NCI-H146 (cell line): ENCODE data around the gene TSPAN9.
A peak's percentile ranks its signal among the peaks of the same experiment; 100 is the strongest.

Experiments used
- DNase-seq: peaks from one replicate; lab custom pipeline; 2025; lab: John Stamatoyannopoulos, UW

TSPAN9 gene

GRCh38 chr12:3275171-3276041 lies 198.2 kb downstream of the TSPAN9 start:
- DNase-seq, result peak; percentile 56

DNA sequence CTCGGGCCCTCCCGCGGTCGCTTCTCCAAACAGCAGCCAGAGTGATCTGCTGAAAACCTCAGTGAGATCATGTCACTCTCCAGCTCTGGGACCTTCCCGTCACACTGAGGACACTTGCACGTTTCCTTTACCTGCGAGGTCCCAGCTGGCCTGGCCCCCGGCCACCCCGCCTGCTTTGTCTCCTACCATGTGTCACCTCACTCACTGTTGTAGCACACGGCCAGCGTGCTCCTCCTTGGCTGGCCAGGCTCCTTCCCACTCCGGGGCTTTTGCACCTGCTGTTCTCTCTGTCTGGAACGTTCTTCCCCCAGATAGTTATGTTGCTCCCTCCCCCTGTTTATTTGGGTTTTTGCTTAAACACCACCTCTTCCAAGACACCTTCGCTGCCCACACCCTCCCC lies 199.0 kb downstream of the TSPAN9 start:
- no peak for DNase-seq

DNA sequence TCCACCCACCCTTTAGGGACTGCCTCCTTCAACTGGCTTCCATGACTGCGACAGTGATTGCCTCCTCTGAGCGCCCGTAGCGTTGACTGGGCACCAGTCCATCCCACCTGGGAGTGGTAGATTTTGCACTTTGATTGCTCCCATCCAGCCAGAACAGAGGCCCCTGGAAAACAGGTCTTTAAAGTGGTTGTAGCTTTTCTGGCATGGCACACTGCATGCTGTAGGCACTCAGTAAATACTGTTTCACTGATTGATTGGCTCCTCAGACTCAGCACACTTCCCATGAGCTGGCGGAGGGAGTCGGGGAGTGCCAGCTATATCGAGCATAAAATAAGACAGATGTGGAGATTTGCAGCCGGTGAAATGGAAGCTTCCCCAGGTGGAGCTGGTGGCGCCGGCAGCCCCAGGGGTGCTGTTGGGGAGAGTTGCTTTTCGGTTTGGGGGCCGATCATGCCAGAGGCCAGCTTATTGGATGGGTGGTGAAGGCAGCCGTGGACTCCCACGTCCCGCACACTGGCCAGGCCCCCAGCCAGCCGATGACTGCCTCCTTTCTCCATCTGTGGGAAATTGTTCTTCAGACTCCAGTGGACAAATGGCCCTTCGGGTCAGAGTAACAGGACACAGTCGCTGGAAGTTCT lies 200.2 kb downstream of the TSPAN9 start:
- no peak for DNase-seq

- no peak for DNase-seq
These were observed 201.7 kb downstream of the TSPAN9 start for GRCh38 chr12:3278681-3279414.

- no peak for DNase-seq
These were observed 202.2 kb downstream of the TSPAN9 start for GRCh38 chr12:3279415-3279780.

DNA sequence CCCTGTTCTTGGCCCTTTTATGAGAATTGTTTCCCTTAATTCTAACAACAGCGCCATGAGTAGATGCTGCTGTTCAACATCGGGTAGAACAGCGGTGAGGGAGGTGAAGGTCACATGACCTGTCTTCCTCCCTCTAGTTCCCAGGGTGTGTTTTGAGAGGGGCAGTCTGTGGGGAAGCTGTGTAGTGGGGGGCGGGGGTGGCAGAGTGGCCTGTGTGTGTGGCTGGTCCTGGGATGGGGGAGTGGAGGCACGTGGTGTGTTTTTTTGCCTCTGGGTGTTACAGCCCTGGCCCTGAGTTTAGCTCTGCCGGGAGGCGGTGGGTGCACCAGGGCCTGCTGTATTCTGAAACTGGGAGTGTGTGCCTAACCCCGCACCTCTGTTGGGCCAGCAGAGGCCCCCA lies 202.7 kb downstream of the TSPAN9 start:
- DNase-seq, result no peak

DNA sequence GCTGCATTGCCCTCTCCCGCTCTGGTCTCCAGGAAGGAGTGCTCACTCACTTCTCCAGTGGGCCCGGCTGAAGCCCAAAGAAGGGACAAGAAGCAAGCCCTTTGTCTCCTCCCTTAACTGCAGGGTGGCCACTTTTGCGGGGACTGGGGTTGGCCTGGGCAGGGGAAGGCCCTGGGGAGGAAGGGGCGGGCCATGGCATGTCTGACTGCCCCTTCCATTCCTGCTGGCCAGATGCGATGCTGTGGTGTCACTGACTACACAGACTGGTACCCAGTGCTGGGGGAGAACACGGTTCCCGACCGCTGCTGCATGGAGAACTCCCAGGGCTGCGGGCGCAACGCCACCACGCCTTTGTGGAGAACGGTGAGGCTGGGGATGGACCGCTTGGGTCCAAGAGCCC lies 203.8 kb downstream of the TSPAN9 start:
- no peak for DNase-seq

DNA sequence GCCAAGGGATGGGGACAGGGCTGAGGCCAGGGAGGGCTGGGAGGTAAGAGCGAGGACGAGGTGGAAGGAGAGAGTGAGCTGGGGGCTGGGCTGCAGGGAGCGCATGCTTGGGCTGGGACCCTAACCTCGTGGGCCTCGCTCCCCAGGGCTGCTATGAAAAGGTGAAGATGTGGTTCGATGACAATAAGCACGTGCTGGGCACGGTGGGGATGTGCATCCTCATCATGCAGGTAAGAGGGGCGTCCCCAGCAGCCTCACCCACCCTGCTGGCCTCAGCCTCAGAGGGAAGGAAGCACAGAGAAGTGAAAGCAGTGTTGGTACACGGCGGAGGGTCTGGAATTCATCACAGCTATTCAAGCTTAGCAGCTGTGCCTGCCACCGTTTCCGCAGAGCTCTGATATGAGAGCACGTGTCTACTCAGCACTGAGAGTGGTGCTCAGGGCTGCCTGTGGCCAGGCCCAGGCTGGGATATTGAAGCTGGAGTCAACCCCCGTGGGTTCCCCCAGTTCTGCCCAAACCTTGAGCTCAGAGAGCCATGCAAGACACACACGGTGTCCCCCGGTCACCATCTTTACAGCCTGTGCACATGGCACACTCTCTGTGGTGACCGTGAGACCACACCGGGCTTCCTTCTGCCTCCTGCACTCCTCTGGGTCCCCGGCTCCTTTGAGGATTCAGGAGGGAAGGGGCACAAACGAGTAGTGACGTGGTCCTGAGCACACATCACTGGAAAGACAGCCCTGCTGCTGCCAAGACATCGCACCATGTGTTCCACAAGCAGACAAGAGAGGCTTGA lies 204.6 kb downstream of the TSPAN9 start:
- DNase-seq, result no peak

DNA sequence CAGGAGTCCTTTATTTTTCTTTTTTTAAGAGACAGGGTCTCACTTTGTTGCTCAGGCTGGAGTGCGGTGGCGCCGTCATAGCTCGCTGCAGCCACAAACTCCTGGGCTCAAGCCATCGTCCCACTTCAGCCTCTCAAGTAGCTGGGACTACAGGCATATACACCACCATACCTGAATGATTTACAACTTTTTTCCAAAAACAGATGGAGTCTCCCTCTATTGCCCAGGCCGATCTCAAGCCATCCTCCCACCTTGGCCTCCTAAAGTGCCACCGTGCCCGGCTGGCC lies 205.1 kb downstream of the TSPAN9 start:
- no peak for DNase-seq

DNA sequence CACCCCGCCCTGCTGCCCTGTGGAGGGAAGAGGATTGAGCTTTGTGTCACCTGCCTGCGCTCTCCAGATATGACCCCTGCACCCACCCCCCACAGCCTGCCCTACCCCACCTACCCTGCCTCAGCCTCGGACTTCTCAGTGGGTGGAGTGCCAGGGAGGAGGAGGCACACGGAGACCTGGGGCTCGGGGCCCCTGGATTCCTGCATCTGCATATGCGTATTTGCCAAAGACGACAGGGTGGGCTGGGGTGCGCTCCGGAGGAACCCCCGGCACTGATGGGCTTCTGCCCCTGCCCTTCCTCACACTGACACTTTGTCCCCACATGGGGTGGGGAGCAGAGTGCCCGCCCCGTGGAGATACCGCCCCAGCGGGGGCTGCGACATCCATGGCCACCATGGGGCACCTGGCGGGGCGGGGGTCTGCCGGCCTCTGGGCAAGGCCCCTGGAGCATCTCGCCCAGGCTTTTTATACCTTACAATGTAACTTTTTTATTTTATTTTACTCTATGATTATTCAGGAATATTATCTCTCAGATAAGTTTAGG lies 206.0 kb downstream of the TSPAN9 start:
- no peak for DNase-seq

DNA sequence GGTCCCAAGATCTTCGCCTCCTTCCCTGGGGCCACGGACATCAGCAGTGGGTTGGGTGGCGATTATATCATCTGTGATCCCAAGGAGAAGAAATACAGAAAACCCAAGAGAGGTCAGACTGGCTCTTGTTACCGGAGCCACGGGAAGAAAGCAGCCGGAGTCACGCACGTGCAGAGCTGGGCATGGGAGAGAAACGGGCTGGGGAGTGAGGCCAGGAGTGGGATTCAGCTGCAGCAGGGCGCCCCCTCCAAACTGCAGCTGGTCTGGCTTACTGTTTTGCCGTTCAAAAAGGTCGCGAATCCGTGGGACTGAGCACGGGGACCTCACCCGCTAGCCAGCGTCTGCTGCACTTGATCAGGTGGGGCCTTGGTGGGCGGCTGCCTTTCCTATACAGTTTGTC lies 207.2 kb downstream of the TSPAN9 start:
- no peak for DNase-seq

DNA sequence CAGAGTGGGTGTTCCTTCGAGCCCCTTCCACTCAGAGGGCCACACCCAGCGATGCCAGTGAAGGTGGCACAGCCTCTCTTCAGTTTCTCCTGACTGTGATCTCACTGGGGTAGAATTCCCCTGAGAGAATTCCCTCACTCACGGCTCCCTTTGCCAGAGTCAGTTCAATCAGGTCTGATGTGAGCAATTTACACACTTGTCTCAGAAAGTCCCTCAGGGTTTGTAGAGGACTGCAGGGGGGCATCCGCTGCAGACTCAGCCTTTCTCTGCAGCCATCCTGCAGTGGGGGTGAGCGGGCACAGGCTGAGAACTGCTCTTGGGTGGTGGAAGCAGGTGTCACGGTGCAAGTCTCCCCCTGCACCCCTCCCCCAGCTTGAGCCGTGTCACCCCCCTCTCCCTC lies 208.4 kb downstream of the TSPAN9 start:
- no peak for DNase-seq

GRCh38 chr12:3288690-3289089 lies 211.5 kb downstream of the TSPAN9 start:
- DNase-seq, result peak; percentile 81

DNA sequence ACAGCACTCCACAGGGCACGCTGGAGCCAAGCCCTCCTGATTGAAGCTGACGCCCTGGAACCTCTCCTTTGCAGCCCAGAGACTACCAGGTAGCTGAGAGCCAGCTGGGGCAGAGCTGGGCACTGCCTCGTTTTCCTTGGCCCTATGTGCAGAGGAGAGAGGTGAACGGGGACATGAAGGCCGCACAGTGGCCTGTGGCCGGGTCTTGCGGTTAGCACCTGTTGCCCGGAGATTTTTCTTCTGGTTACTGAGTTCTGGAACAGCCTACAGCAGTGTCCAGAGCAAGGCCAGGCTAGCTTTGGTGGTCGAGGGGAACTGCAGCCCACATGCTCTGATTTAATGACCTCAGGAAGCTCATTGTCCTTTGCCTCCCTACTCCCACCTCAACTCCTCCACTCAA lies 212.5 kb downstream of the TSPAN9 start:
- no peak for DNase-seq

DNA sequence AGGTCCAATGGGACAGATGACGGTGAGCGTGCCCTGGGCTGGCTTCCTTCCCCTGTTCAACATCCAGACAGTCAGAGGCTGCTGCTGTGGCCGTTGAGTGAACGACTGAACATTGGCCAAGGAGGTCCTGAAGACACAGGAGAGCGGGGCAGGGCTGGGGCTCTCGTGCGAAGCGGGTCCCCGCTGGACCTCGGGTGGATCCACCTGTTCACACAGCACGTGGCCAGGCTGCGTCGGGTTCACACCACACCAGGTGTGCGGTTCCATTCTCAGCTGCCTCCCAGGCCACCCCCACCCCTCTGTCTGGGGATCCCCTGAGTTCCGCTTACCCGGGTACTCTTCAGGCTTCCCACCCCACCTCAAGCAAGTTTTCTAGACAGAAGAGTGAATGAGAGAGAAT lies 214.8 kb downstream of the TSPAN9 start:
- DNase-seq, result no peak

DNA sequence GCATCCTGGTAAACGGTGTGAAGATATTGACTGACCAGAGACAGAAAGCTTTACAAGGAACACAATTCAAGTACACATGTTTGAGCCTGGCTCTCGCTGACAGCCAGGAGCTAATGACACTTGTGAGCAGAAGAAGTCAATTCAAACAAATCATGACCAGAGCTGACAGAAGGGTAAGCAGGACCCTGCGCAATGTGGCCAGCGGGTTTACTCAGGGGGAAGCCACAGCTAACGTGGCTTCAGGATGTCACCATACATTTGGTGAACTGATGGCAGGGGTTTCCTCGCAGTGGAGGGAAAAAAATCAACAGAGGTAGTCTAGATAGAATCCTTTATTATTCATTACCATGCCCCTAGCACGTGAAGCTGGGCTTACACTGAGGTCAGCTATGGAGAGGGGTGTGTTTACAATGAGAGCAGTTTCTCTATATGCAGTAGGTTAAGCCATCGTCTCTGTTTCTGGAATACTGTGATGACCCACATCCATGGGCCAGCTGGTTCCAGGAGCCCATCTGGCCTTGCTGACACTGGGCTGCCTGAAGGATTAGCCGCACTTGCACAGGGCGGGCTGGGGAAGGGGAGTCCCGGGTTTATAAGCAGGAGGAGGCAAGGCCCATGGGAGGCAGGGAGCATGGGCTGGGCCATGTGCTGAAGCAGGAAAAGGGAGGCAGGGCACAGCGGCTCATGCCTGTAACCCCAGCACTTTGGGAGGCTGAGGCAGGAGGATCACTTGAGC lies 215.7 kb downstream of the TSPAN9 start:
- no peak for DNase-seq

- no peak for DNase-seq
These were observed 216.4 kb downstream of the TSPAN9 start for GRCh38 chr12:3293446-3294161.

GRCh38 chr12:3294481-3294911 lies 217.3 kb downstream of the TSPAN9 start:
- DNase-seq, result no peak

- DNase-seq, result no peak
These were observed 218.0 kb downstream of the TSPAN9 start for GRCh38 chr12:3295225-3295624.

DNA sequence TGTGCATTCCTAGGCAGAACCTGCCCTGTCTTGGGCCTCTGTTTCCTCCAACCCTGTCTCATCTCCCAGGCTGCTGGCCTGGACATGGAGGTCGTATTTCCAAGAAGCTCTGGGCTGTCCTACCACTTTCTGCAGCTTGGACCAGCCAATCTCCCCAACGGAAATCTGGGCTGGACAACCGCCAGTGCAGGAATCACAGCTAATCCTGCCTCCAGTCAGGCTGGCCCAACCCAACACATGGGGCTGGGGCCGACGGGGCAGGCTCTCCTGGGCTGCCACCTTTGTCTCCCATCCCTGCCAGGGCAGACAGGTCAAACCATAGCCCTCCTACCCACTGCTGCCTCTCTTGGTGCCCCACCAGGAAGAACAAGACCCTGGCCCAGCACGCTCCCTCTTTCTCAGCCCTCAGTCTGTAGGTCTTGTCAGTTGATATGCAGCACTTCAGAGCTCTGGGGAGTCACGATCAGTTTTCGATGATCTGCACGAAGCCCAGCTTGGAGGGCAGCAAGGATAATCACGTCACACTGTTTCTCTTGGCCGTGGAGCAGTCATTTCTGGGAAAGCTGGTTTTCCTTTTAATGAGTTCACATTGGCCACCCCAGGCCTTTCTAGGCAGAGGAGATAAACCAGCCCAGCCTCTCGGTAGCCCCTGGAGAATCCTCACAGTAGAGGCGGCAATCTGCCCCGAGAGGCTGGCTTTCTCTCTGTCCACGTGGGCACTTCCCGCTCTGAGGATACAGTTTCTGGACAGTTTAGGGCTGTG lies 218.6 kb downstream of the TSPAN9 start:
- no peak for DNase-seq
